SU-DHL-6 (cell line): ENCODE measurements around the gene ORMDL3.

Source experiments
- H2AFZ ChIP-seq: fragments of 200-600 bp; sonication (generic); 2 replicates; pipeline ENCODE4 v1.6.1; 2014; ENCODE audit warnings: low read depth, mild to moderate bottlenecking, moderate library complexity, mixed read lengths, antibody characterized with exemption, low read length; ENCODE audit not compliant: severe bottlenecking
- H3F3A ChIP-seq: fragments of 200-600 bp; shearing (Covaris generic); 2 replicates; pipeline ENCODE4 v1.6.0; 2016; ENCODE audit warnings: antibody characterized with exemption, mild to moderate bottlenecking; ENCODE audit not compliant: insufficient read depth
- H3K27ac ChIP-seq: fragments of 200-600 bp; sonication (generic); 2 replicates; pipeline ENCODE4 v1.5.1; 2016; ENCODE audit warnings: low read depth, mild to moderate bottlenecking, low read length, moderate library complexity, mixed read lengths
- H3K27me3 ChIP-seq: fragments of 200-600 bp; sonication (generic), shearing (Covaris generic); 2 replicates; pipeline ENCODE4 v1.6.0; 2014; ENCODE audit warnings: mild to moderate bottlenecking, low read length
- H3K36me3 ChIP-seq: fragments of 200-600 bp; sonication (generic); 2 replicates; pipeline ENCODE4 v1.6.1; 2014; ENCODE audit warnings: mild to moderate bottlenecking, low read length, mixed read lengths
- H3K4me2 ChIP-seq: fragments of 300-600, 200-600 bp; shearing (Covaris generic), sonication (generic); 2 replicates; pipeline ENCODE4 v1.6.0; 2014; ENCODE audit warnings: low read length, low read depth, mild to moderate bottlenecking; ENCODE audit not compliant: poor library complexity, severe bottlenecking
- H3K4me3 ChIP-seq: fragments of 200-600 bp; sonication (generic); 2 replicates; pipeline ENCODE4 v1.5.1; 2014; ENCODE audit warnings: antibody characterized with exemption, low read length, mild to moderate bottlenecking, mixed read lengths; ENCODE audit not compliant: insufficient read depth, poor library complexity, severe bottlenecking
- H3K79me2 ChIP-seq: fragments of 200-600 bp; sonication (generic); 2 replicates; pipeline ENCODE4 v1.6.1; 2014; ENCODE audit warnings: mild to moderate bottlenecking, low read length, moderate library complexity; ENCODE audit not compliant: insufficient read depth
- H3K9ac ChIP-seq: fragments of 200-600 bp; sonication (generic); 2 replicates; pipeline ENCODE4 v1.7.0; 2014; ENCODE audit warnings: mild to moderate bottlenecking, low read length
- H3K9me2 ChIP-seq: fragments of 200-600 bp; sonication (generic); replicated peaks from 2 replicates; pipeline ENCODE4 v1.6.1; 2014; ENCODE audit warnings: low read length; ENCODE audit not compliant: insufficient read depth
- H3K9me3 ChIP-seq: fragments of 200-600 bp; sonication (generic); 2 replicates; pipeline ENCODE4 v1.6.1; 2014; ENCODE audit warnings: low read length, mixed read lengths; ENCODE audit not compliant: insufficient read depth
- H4K20me1 ChIP-seq: fragments of 200-600 bp; sonication (generic); 2 replicates; pipeline ENCODE4 v1.6.1; 2014; ENCODE audit warnings: low read depth, mild to moderate bottlenecking, antibody characterized with exemption, low read length, moderate library complexity, mixed read lengths
- CTCF ChIP-seq: fragments of 200-600 bp; sonication (generic); IDR thresholded peaks from one replicate; pipeline ENCODE4 v1.5.1; 2017; ENCODE audit warnings: antibody characterized with exemption, mild to moderate bottlenecking, low read length, moderate library complexity; ENCODE audit not compliant: insufficient read depth, poor library complexity, severe bottlenecking
- EZH2phosphoT487 ChIP-seq: fragments of 200-600 bp; sonication (generic), shearing (Covaris generic); conservative IDR thresholded peaks from 2 replicates; pipeline ENCODE4 v1.6.1; 2018; ENCODE audit warnings: mild to moderate bottlenecking, antibody characterized with exemption, low read length, moderate library complexity, mixed read lengths

Gene ORMDL3

GRCh38 chr17:39921323-39921722 lies 6.1 kb downstream of the ORMDL3 start:
- H3K79me2 ChIP-seq = peaks cover 21% of the 10 kb centered on the region
- H3K27ac ChIP-seq = no peak overlapping the region
- H3K4me3 ChIP-seq = no peak overlapping the region
- H3K9ac ChIP-seq = no peak overlapping the region
- TF ChIP-seq CTCF = no peak
- no peak for TF ChIP-seq EZH2phosphoT487
- no peaks in the 10 kb centered on the region for H3K27me3 ChIP-seq
- no peaks in the 10 kb centered on the region for H4K20me1 ChIP-seq
- H2AFZ ChIP-seq = no peak overlapping the region
- H3K9me2 ChIP-seq = no peaks in the 10 kb centered on the region
- no peaks in the 10 kb centered on the region for H3F3A ChIP-seq
- H3K36me3 ChIP-seq = no peaks in the 10 kb centered on the region
- H3K9me3 ChIP-seq = no peaks in the 10 kb centered on the region
- H3K4me2 ChIP-seq = no peak overlapping the region

GRCh38 chr17:39920218-39921210 lies 6.9 kb downstream of the ORMDL3 start:
- Histone ChIP-seq H3F3A (no peaks in the 10 kb centered on the region), H3K4me2 (no peak overlapping the region), H4K20me1 (no peaks in the 10 kb centered on the region), H3K9me2 (no peaks in the 10 kb centered on the region), H3K27ac (no peak overlapping the region), H3K4me3 (no peak overlapping the region), H3K9ac (no peak overlapping the region), H3K36me3 (no peaks in the 10 kb centered on the region), H3K9me3 (no peaks in the 10 kb centered on the region), H2AFZ (no peak overlapping the region), H3K79me2 (peaks cover 13% of the 10 kb centered on the region), H3K27me3 (no peaks in the 10 kb centered on the region)
- TF ChIP-seq CTCF (no peak), EZH2phosphoT487 (no peak)

- Histone ChIP-seq H3K27ac (no peak overlapping the region), H3K4me3 (no peak overlapping the region), H3K9me2 (no peaks in the 10 kb centered on the region), H3K79me2 (0 out of 2 replicates have a peak, but pooled peaks cover under 1% of the 10 kb centered on the region), H3K36me3 (no peaks in the 10 kb centered on the region), H2AFZ (no peak overlapping the region), H4K20me1 (no peaks in the 10 kb centered on the region), H3K9ac (no peak overlapping the region), H3K9me3 (no peaks in the 10 kb centered on the region), H3K27me3 (no peaks in the 10 kb centered on the region), H3K4me2 (no peak overlapping the region), H3F3A (no peaks in the 10 kb centered on the region)
- TF ChIP-seq CTCF (no peak), EZH2phosphoT487 (no peak)
Measured at GRCh38 chr17:39919087-39919683, 8.2 kb downstream of the ORMDL3 start.
